ENCODE results near the gene WNT5A. TPM values are rescaled to one million over a fixed set of nuclear protein-coding genes. Genes with fewer than 3 reads are reported as not detected.

Gene WNT5A
- total RNA-seq, 1 experiment from 2014 or later, result 1.1 TPM

DNA sequence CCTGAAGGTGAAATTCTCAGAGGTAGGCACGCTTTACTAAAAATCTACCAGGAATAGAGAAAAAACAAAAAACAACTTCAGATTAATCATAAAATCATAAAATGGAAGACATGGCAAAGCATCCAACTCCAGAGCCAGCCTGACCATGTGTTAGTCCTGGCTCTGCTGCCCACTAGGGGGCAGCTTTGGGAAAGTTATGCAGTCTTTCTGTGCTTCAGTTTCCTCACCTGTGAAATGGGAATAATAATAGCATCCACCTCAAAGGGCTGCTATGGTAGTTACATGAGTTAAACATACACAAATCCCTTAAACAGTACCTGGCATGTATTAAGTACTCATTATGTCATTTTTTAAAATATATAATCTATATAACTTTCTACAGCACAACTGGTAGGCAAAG, 52.3 kb downstream of the WNT5A start:
- H3K79me2 ChIP-seq (ENCODE audit: insufficient read depth, low read length), result no peaks in the 10 kb centered on the region
- no peak overlapping the region for H2BK20ac ChIP-seq (ENCODE audit: low read depth, low read length, poor library complexity, severe bottlenecking)
- no peak overlapping the region for H2BK12ac ChIP-seq (ENCODE audit: insufficient read length, low read depth, low read length)
- no peak overlapping the region for H3K4ac ChIP-seq (ENCODE audit: low read depth, low read length)
- no CpG with 5 or more reads among the region's 1 CpG for WGBS (ENCODE audit: extremely low coverage, insufficient read length, low lambda C conversion rate)
- H2AK5ac ChIP-seq (ENCODE audit: insufficient read length, low read length), result no peak overlapping the region
- H3K27me3 ChIP-seq (ENCODE audit: insufficient read depth, low read length), result no peaks in the 10 kb centered on the region
- H4K8ac ChIP-seq (replicated peaks; ENCODE audit: insufficient read length, low read depth, low read length), result no peak overlapping the region
- Mint-ChIP-seq H3K27ac (no peak overlapping the region), H3K36me3 (ENCODE audit: insufficient read depth in 1 of 3, low read depth in 3 of 3) (no peaks in the 10 kb centered on the region), H3K4me3 (no peak overlapping the region), H3K4me1 (no peaks in the 10 kb centered on the region), H3K27me3 (ENCODE audit: low read depth) (peaks cover 10% of the 10 kb centered on the region), H3K9me3 (no peaks in the 10 kb centered on the region)
- H3K4me2 ChIP-seq (ENCODE audit: insufficient read depth, insufficient read length, low read length), result no peak overlapping the region
- no peak overlapping the region for H2BK15ac ChIP-seq (ENCODE audit: low read depth, low read length)
- no peaks in the 10 kb centered on the region for H3K4me1 ChIP-seq (ENCODE audit: insufficient read depth, low read length)
- DNase-seq, result peak; percentile 43
- H3K27ac ChIP-seq (ENCODE audit: insufficient read length, low read depth, low read length), result no peak overlapping the region
- H3T11ph ChIP-seq (ENCODE audit: low read length), result no peak overlapping the region
- peak; percentile 83 for TF ChIP-seq CTCF (conservative IDR thresholded peaks at IDR 0.05)
- no peaks in the 10 kb centered on the region for H3K23me2 ChIP-seq (ENCODE audit: insufficient read length, low read depth, low read length, poor library complexity, severe bottlenecking)
- no peak overlapping the region for H2AFZ ChIP-seq (ENCODE audit: low read length)
- no peaks in the 10 kb centered on the region for H4K20me1 ChIP-seq (ENCODE audit: control insufficient read depth, insufficient read depth, insufficient read length)
- no peak overlapping the region for H3K9ac ChIP-seq (ENCODE audit: extremely low read depth, insufficient read length, low read length)
- no peaks in the 10 kb centered on the region for H3K9me3 ChIP-seq (ENCODE audit: control insufficient read depth, low read depth, low read length)
- no peak overlapping the region for H4K5ac ChIP-seq (ENCODE audit: insufficient read length, low read depth, low read length)
- no peak overlapping the region for H3K23ac ChIP-seq (ENCODE audit: insufficient read length, low read depth, low read length)
- H3K56ac ChIP-seq (ENCODE audit: insufficient read length, low read depth, low read length), result no peak overlapping the region
- H4K91ac ChIP-seq (ENCODE audit: insufficient read length, low read depth, low read length), result no peak overlapping the region
- H3K18ac ChIP-seq (ENCODE audit: insufficient read length, low read depth, low read length), result no peak overlapping the region
- no peaks in the 10 kb centered on the region for H3K79me1 ChIP-seq (ENCODE audit: insufficient read depth, low read depth, low read length, poor library complexity, severe bottlenecking)
- no peak overlapping the region for H2BK120ac ChIP-seq (ENCODE audit: low read depth, low read length, poor library complexity, severe bottlenecking)
- no peak overlapping the region for H3K14ac ChIP-seq (ENCODE audit: insufficient read depth, low read length)
- no peak overlapping the region for H2BK5ac ChIP-seq (ENCODE audit: insufficient read length, low read length)

Measured in H9 (cell line).